Pancreas (tissue), 10 donors: Measurements from ENCODE around the gene ATN1. TPM values are rescaled to one million over a fixed set of nuclear protein-coding genes. Genes with fewer than 3 reads are reported as not detected.
A peak's percentile ranks its signal among the peaks of the same experiment; 100 is the strongest.

Experiments
- ATAC-seq, 4 donors: fragments of 200-7000 bp; cut with Tn5 transposase; one replicate each; pipeline versions ENCODE4 v1.8.0 to v1.9.1; 2020; ENCODE audit warnings: mild to moderate bottlenecking in 4 of 4, moderate library complexity in 4 of 4
- DNase-seq, 6 donors: peaks; one replicate each; pipeline ENCODE4 v3.0.0-alpha.2; 2020
- FAIRE-seq: peaks from 2 replicates; lab custom pipeline; 2012; peaks lifted over from hg19 to GRCh38; lab: Jason Lieb, UNC
- H3K27ac ChIP-seq, 4 donors: fragments of 200-600 bp; sonication (generic); 1 replicate in 3 of 4; 2 replicates in 1 of 4; pipeline versions ENCODE4 v1.5.0 to v1.8.0; 2020
- H3K27me3 ChIP-seq, 4 donors: fragments of 200-600 bp; one replicate each; pipeline ENCODE4 v1.8.0; 2021
- H3K36me3 ChIP-seq, 3 donors: fragments of 200-600 bp; sonication (generic) in 1 of 3; one replicate each; pipeline versions ENCODE4 v1.5.0 to v1.8.0; 2020 to 2021
- H3K4me1 ChIP-seq, 3 donors: fragments of 200-600 bp; one replicate each; pipeline ENCODE4 v1.8.0; 2021
- H3K4me3 ChIP-seq, 4 donors: fragments of 200-600 bp; sonication (generic) in 2 of 4; one replicate each; pipeline versions ENCODE4 v1.5.0 to v1.8.0; 2020 to 2021
- H3K9me3 ChIP-seq, 4 donors: fragments of 200-600 bp; one replicate each; pipeline ENCODE4 v1.8.0; 2021
- WGBS, 2 donors: extraction: QIAGEN DNeasy Blood & Tissue Kit; methylation state at CpG; one replicate each; pipeline ENCODE4 v1.1.7; 2013; 5-methylcytosine and 5-hydroxymethylcytosine counted together
- intact Hi-C, 3 donors: fragments of 100-400 bp; cut with DNase I; formaldehyde crosslinking; loops; one replicate each; pipeline versions ENCODE4 v1.11.1 to v1.14.2; 2022
- polyA plus RNA-seq, 2 donors: library from polyadenylated mRNA; stranded (reverse); fragments of 200-250 nt; gene quantifications; one replicate each; pipeline ENCODE4 v1.2.3, GENCODE V29; 2013
- total RNA-seq, 6 donors: library from RNA; stranded (reverse); fragmentation: NEBNext Ultra II Directional in 4 of 6; extraction: Animal tissue kit (Norgen Biotek cat#: 25700) in 4 of 6; gene quantifications; one replicate each; pipeline versions ENCODE4 v1.2.1 to v1.2.4, GENCODE V29; 2021 to 2023
- TF ChIP-seq, protein P1 (sequence below), 4 donors: fragments of 200-600 bp; sonication (generic) in 3 of 4; IDR thresholded peaks; one replicate each; pipeline versions ENCODE4 v1.5.0 to v1.8.0; 2021; ENCODE audit warnings: antibody characterized with exemption in 4 of 4
- donor health status: healthy with polysubstance abuse.
- donor health status: DM: no; HTN: no; CAD: no; lungs with moderate emphysema.
- donor health status: DM: no; HTN: no; CAD: no.
- donor health status: control.
- donor health status: control.
- donor health status: Bipolar disorder and iron deficiency.
- donor health status: DM: yes; HTN: yes; CAD: no.
- donor health status: DM: no; HTN: no; CAD: no.
- donor health status: DM: no; HTN: no; CAD: no.
- donor health status: DM: yes; HTN: yes; CAD: no.

ATN1 gene
- total and polyA plus RNA-seq, 8 donors: 30.9 to 113 (median 39.2) TPM

DNA sequence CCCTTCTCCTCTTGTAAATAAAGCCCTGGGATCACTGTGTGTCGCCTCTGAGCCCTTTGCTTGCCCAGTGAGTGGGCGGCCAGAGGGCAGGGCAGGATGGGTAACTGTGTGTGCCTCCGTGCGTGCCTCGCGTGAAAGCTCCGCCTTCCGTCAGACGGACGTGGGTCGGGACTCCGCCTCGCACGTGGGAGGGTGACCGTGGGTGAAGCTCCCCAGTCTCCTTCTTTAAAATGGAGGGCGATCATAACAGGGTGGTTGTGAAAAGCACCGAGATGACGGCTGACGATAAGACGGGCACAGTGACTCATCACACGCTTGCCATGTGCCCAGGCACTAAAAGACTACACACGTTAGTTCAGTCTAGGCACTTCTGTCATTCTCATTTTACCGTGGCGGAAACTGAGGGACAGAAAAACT is 33.5 kb downstream of the ATN1 start:
- Histone ChIP-seq H3K4me3 (peak overlapping the region in 3 of 4 donors; percentile 64 to 79 (median 69)), H3K4me1 (peaks cover 15 to 39% (median 27%) of the 10 kb centered on the region in 3 donors), H3K36me3 (no peaks in the 10 kb centered on the region), H3K27ac (peak overlapping the region; percentile 88 to 97 (median 94)), H3K27me3 (no peaks in the 10 kb centered on the region), H3K9me3 (no peaks in the 10 kb centered on the region)
- ATAC-seq: peak; percentile 14 to 40 (median 20)
- intact Hi-C loops: no loop called here
- peak in 5 of 6 donors; percentile 62 to 87 (median 79) for DNase-seq
- TF ChIP-seq, protein P1, sequence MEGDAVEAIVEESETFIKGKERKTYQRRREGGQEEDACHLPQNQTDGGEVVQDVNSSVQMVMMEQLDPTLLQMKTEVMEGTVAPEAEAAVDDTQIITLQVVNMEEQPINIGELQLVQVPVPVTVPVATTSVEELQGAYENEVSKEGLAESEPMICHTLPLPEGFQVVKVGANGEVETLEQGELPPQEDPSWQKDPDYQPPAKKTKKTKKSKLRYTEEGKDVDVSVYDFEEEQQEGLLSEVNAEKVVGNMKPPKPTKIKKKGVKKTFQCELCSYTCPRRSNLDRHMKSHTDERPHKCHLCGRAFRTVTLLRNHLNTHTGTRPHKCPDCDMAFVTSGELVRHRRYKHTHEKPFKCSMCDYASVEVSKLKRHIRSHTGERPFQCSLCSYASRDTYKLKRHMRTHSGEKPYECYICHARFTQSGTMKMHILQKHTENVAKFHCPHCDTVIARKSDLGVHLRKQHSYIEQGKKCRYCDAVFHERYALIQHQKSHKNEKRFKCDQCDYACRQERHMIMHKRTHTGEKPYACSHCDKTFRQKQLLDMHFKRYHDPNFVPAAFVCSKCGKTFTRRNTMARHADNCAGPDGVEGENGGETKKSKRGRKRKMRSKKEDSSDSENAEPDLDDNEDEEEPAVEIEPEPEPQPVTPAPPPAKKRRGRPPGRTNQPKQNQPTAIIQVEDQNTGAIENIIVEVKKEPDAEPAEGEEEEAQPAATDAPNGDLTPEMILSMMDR (IDR thresholded peaks at IDR 0.05): no peak
- WGBS, 2 donors: 22 to 23% methylated on average over 24 of the region's 24 CpGs
- no peak for FAIRE-seq

DNA sequence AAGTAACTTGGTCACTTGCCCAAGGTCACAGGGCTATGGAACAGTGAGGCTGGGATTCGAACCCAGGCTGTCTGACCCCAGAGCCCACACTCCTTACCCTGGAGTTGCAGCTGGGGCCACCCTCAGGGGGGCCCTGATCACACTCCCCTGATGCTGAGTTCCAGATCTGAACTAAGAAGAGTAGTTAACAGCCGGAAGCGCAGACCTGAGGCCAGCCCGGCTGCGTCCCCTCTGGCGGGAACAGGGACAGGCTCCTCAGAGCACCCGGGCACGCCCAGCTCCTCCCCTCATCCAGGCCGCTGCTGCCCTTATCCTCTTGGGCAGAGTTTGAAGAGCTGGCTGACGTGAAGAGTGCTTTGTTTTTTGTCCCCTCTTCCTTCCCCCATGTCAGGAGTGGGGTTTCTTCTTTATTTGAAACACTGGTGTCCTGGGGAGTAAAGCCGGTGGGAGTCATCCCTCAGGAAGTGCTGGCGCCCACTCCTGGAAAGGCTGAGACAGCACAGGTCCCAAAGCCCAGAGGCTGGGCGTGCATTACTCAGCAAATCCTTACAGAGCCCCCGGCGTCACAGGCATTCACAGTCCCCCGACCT is 34.0 kb downstream of the ATN1 start:
- ATAC-seq: peak; percentile 27 to 57 (median 46)
- intact Hi-C loops: no loop called here
- Histone ChIP-seq H3K27me3 (no peaks in the 10 kb centered on the region), H3K4me1 (peaks cover 20 to 44% (median 27%) of the 10 kb centered on the region in 3 donors), H3K27ac (peak overlapping the region; percentile 88 to 97 (median 94)), H3K36me3 (no peaks in the 10 kb centered on the region), H3K4me3 (peak overlapping the region in 3 of 4 donors; percentile 64 to 79 (median 69)), H3K9me3 (no peaks in the 10 kb centered on the region)
- FAIRE-seq: no peak
- TF ChIP-seq, protein P1 (IDR thresholded peaks at IDR 0.05): peak; percentile 16 to 38 (median 16)
- 0 to 2% methylated on average over 16 of the region's 16 CpGs for WGBS, 2 donors
- peak; percentile 65 to 87 (median 74) for DNase-seq

DNA sequence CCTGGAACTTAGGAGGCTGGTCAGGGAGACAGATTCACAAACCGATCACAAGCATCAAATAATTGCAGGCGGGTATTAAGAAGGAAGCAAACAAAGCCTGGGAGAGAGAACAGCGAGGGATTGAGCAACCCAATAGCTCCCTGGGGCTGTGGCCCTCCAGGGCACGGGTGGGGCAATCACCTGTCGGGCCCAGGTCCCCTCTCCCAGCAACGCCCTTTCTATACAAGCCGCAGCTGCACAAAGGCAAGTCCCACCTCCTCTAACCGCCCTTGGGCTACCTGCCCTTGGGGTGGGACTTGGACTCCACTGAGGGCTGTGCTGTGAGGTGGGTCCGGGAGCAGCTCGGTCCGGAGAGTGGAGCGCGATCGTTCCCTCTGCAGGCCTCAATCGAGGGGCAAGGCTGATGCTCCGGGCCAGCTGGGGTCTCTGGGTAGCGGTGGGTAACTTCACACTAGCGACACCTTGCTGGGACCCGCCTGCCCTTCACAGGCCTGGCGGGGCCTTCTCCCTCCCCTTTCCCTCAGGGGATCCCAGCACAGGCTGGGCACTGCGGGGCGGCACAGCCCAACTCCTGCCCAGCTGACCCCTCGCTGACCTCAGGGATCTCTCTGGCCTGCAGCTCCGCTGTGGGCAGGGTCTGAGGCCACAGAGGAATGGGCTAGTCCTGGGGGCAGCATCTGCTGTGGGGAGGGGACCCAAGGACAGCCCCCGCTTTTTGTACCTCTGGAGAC is 34.7 kb downstream of the ATN1 start:
- intact Hi-C loops: no loop called here
- H3K4me3 ChIP-seq: peak overlapping the region; percentile 61 to 79 (median 66)
- peak in 5 of 6 donors; percentile 84 to 91 (median 86) for DNase-seq
- WGBS, 2 donors: 11 to 20% methylated on average over 23 to 25 of the region's 25 CpGs
- H3K9me3 ChIP-seq: no peaks in the 10 kb centered on the region
- peaks cover 25 to 44% (median 27%) of the 10 kb centered on the region in 3 donors for H3K4me1 ChIP-seq
- TF ChIP-seq, protein P1 (IDR thresholded peaks at IDR 0.05): no peak
- H3K27ac ChIP-seq: peak overlapping the region; percentile 88 to 97 (median 94)
- H3K36me3 ChIP-seq: peaks cover 0 to 4% (median 0%) of the 10 kb centered on the region in 3 donors
- H3K27me3 ChIP-seq: no peaks in the 10 kb centered on the region
- no peak for FAIRE-seq
- peak; percentile 46 to 64 (median 58) for ATAC-seq

DNA sequence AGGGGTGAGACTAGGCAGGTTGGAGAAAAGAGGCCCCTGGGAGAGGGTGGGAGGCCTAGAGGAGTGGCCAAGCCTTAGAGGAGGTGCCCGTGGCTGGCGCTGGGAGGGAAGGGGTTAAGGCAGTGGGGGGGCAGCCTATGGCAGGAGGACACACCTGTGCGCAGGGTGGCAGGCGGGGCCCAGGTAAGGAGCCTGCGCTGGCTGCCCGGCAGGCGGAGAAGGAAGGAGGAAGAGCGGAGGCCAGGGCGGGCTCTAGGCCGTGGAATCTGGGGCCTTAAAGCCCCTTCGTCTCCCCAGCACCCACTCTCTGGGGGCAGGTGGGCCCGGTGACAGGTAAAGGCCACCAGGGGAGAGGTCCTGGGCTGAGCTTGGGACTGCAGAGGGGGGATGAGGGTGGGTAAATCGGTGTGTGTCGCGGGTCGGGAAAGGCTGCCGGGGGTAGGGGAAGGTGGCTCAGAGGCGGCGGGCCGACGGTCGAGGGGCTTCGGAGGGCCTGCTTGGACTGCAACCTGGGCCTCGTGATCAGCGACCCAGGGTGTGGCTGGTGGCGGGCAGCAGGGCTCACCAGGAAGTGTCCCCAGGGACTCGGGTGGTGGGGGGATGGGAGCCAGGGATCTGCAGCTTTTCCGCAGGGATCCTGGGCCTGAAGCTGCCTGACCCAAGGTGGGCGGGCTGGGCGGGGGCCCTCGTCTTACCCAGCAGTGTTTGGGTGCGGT is 35.4 kb downstream of the ATN1 start:
- Histone ChIP-seq H3K36me3 (peaks cover 0 to 4% (median 1%) of the 10 kb centered on the region in 3 donors), H3K27ac (peak overlapping the region; percentile 88 to 97 (median 94)), H3K4me3 (peak overlapping the region; percentile 61 to 79 (median 66)), H3K9me3 (no peaks in the 10 kb centered on the region), H3K4me1 (peaks cover 25 to 47% (median 28%) of the 10 kb centered on the region in 3 donors), H3K27me3 (no peaks in the 10 kb centered on the region)
- TF ChIP-seq, protein P1 (IDR thresholded peaks at IDR 0.05): peak in 2 of 4 donors; percentile 8 to 12
- DNase-seq (peak; percentile 89 to 98 (median 95)), ATAC-seq (peak; percentile 78 to 86 (median 80)), FAIRE-seq (no peak)
- WGBS, 2 donors: 3 to 16% methylated on average over 32 of the region's 32 CpGs
- intact Hi-C loops: no loop called here
